LNCAP (cell line): ENCODE data around the gene HDAC7.
A peak's percentile ranks its signal among the peaks of the same experiment; 100 is the strongest.

Experiments used
- TF ChIP-seq, protein P1 (sequence below): fragments of 450-650 bp; IDR thresholded peaks from 2 replicates; pipeline ENCODE4 v1.5.1; 2017; ENCODE audit warnings: mild to moderate bottlenecking

The HDAC7 gene

DNA sequence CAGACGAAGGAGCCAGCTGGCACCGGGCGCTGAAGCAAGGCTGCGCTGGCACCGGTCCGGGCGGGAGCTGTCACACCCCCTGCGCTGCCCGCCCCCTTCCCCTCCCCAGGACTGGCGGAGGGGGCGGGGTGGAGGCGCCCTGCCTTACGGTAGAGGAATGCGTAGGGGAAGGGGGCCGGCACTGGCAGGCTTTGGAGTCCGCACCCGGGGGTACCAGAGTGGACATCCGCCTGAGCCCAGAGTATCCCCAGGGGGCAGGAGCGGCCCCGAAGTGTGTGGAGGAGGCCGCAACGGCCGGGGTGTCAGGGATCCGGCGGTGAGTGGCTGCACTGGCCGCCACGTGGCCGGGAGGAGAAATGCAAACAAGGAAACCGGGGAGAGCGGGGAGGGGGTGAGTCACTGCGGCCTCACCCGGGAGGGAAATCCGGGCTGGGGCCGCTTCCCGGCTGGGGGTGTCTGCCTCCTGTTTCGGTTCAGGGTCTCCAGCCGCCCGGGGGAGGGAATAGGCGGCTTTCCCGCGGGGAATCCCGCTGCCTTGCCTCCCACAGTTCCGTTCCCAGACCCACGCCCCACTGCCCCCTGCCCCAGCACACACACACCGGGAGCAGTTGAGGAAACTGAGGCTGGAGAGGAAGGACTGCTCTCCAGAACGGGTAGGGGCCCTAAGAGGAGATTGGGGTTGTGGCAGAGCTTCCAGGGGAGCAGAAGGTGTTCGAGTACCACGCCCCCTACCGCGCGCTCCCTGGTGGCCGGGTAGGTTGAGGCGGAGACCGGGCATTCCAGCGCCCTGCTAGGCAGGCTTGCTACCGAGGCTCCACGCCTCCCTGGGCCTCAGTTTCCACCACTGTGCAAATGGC lies 60.6 kb downstream of the HDAC7 start, which contains the start of gene RAPGEF3:
Gene RAPGEF3, minus strand, starts transcription at position 47 of the 857 bp plus-strand sequence. CDS start 324 bp downstream, outside the sequence.
- TF ChIP-seq, protein P1, sequence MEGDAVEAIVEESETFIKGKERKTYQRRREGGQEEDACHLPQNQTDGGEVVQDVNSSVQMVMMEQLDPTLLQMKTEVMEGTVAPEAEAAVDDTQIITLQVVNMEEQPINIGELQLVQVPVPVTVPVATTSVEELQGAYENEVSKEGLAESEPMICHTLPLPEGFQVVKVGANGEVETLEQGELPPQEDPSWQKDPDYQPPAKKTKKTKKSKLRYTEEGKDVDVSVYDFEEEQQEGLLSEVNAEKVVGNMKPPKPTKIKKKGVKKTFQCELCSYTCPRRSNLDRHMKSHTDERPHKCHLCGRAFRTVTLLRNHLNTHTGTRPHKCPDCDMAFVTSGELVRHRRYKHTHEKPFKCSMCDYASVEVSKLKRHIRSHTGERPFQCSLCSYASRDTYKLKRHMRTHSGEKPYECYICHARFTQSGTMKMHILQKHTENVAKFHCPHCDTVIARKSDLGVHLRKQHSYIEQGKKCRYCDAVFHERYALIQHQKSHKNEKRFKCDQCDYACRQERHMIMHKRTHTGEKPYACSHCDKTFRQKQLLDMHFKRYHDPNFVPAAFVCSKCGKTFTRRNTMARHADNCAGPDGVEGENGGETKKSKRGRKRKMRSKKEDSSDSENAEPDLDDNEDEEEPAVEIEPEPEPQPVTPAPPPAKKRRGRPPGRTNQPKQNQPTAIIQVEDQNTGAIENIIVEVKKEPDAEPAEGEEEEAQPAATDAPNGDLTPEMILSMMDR: peak; percentile 56

DNA sequence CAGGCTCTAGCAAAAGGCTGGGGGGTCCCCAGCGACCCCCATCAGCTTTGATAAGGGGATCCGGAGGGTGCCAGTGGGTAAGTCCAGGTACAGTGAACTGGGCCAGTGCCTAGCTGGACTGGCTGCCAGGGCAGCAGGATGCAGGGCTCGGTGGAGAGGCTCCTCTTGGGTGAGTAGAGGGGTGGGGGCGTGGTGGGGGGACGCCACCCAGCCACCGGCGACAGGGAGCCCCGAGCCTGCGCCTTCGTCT lies 61.2 kb downstream of the HDAC7 start:
- TF ChIP-seq, protein P1: no peak

DNA sequence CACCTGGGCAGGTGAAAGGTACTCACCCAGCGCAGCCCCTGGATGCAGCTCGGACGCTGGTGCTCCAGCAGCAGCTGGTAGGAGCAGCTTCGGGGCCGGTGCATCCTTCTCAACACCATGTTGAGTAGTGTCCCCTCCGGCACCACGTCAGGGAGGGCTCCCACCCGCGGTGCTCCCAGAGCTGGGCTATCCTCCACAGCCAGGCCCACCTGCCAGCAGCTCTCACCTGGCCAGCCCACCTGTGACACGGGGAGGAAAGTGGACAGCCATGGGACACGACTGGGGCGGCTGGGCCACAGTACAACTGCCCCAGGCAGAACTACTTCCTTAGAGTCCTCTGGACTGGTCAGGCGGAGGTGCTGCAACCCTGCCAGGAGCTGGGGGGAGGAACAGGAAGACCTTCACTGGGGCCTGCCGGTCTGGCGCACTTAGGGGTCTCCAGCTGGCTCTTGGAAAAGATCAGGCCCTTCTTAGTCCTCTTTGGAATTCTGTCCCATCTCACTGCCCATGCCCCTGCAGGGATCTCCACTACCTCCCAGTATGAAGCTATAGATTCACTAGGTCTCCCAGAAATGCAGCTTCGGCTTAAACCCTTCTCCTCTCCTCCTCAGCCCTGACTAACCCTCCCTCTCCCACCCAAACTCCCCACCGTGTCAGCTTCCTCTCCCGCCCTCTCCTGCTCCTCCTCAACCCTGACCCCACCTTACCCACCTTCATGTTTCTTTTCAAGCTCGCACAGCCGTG lies 61.7 kb downstream of the HDAC7 start:
- TF ChIP-seq, protein P1: no peak

DNA sequence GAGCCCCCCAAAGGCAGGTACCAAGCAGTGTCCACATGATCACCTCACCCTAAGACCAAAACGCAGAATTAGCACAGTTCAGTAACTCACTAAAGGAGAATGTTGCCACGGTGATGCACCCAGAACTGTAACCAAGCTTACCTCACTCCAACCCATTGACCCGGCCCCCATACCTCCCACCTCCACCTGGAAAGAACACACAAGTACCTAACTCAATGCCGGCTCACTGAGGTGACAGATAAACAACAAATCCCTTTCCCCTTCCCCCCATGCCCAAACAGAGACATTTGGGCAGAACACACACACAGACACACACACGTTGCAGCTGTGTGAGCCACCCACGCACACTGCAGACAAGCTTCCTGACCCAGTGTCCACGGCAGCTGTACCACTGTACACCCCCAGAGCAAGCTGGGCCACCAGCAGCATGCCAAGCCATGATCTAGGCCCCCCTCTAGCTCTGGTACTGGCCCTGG lies 62.3 kb downstream of the HDAC7 start:
- TF ChIP-seq, protein P1: no peak

DNA sequence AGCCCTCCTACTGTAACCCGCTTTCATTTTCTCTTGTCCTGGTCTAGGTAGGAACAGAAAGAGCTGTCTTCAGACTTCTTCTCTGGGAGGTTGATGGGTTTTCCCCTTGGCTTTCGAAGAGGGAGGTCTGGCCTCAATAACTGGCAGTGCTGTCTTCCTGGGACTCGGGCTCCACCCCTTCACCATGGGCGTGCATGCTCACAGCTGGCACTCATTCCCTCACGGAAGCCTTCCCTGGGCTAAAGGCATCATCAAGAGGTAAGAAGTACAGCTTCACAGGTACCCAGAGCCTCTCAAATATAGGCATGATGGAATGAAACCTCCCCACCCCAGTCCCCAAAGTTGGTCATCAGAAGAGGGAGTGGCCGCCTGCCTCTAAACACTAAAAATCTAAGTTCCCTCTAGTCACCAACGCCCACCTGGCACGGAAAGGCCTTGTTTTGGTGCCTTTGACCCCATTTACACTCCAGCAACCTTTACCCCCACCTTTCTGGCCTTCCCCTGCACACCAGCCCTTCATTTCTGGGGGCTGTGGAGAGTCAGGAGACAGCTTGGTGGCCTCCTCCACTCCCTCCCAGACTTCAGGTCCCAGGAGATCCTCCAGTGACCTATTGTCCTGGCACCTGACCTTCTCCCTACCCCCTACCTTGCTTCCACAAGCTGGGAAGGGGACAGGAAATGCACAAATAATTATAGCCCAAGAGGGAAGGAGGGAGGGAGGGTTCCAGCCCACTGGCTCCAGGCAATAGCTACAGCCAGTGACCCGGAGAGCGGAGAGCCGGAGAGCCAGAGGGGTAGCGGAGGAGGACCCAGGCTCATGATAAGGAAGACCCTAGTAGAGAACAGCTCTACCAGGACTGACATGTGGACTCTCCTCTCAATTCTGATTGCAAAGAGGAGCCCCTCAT lies 63.8 kb downstream of the HDAC7 start:
- TF ChIP-seq, protein P1: no peak

DNA sequence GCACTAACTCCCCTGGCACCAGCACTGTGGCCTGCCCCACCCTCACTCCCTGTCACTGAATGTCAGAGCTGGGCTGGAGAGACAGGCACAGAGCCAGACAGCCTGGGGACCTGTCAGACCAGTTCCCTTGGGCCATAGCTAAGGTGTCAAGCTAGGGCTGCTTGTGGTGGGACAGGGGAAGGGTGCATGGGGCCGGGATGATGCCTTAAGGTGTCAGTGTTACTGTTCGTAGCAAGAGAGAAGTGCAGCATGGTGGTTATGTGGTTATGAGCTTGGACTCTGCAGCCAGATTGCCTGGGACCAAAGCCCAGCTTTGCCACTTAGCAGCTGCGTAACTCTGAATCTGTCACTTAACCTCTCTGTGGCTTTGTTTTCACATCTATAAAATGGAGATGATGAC lies 64.8 kb downstream of the HDAC7 start:
- TF ChIP-seq, protein P1: no peak

DNA sequence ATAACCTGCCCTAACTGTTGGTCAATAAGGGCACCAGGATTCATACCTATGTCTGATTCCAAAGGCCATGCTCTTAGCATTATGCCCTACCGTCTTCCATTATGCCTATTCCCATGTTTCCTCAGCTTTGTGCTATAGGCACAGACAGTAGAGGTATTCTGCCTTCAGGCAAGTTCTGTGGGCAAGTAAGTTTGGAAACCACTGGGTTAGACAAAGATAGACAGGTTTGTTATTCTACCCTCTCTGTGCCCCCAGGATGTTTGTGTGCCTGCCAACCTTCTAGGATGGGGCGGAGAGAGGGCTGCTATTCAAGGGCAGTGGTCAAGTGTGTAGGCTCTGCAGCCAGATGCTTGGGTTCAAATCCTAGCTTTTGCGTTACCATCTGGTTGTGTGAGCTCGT lies 65.6 kb downstream of the HDAC7 start:
- TF ChIP-seq, protein P1: no peak
